GM21390 (cell line): ENCODE data around the gene DAND5.

Experiments
- ATAC-seq: cut with Tn5 transposase; IDR thresholded peaks from one replicate; pipeline ENCODE4 v1.9.1; 2021; ENCODE audit not compliant: unreplicated experiment

DAND5 gene

GRCh38 chr19:12969292-12969988, at the start of gene DAND5:
Gene DAND5, plus strand, starts transcription at chr19:12969576. Its CDS starts 85 bp downstream, at chr19:12969661.
- no peak for ATAC-seq

- ATAC-seq, result no peak
Observed at GRCh38 chr19:12921047-12921446, 48.3 kb upstream of the DAND5 start.

GRCh38 chr19:12922959-12923358, 46.4 kb upstream of the DAND5 start:
- no peak for ATAC-seq

- ATAC-seq, result no peak
Observed at GRCh38 chr19:12924621-12925310, 44.6 kb upstream of the DAND5 start.

- no peak for ATAC-seq
Observed at GRCh38 chr19:12930002-12930645, 39.3 kb upstream of the DAND5 start.

GRCh38 chr19:12932392-12933286, 36.7 kb upstream of the DAND5 start:
- ATAC-seq, result no peak

- ATAC-seq, result no peak
Observed at GRCh38 chr19:12933287-12934072, 35.9 kb upstream of the DAND5 start, which contains the start of gene FARSA. Gene FARSA, minus strand, starts transcription at chr19:12933711. Its CDS starts 15 bp downstream, at chr19:12933696.

- ATAC-seq, result no peak
Observed at GRCh38 chr19:12935071-12935470, 34.3 kb upstream of the DAND5 start.

- ATAC-seq, result no peak
Observed at GRCh38 chr19:12936582-12936981, 32.8 kb upstream of the DAND5 start.

GRCh38 chr19:12937093-12937926, 32.1 kb upstream of the DAND5 start:
- no peak for ATAC-seq

GRCh38 chr19:12937927-12938778, 31.2 kb upstream of the DAND5 start, which contains the start of gene CALR:
Gene CALR, plus strand, starts transcription at chr19:12938609. Its CDS starts 71 bp downstream, at chr19:12938680.
- ATAC-seq, result peak; percentile 78

- ATAC-seq, result no peak
Observed at GRCh38 chr19:12938779-12939601, 30.4 kb upstream of the DAND5 start.

- ATAC-seq, result no peak
Observed at GRCh38 chr19:12939975-12940423, 29.4 kb upstream of the DAND5 start.

GRCh38 chr19:12940897-12941296, 28.5 kb upstream of the DAND5 start:
- no peak for ATAC-seq

GRCh38 chr19:12943437-12944044, 25.8 kb upstream of the DAND5 start:
- no peak for ATAC-seq

- ATAC-seq, result no peak
Observed at GRCh38 chr19:12944104-12944674, 25.2 kb upstream of the DAND5 start.
